ENCODE data around the gene C6orf15. TPM values are rescaled to one million over a fixed set of nuclear protein-coding genes. Genes with fewer than 3 reads are reported as not detected.

C6orf15 gene
- total and polyA plus RNA-seq, 2 of the 8 experiments (the other 6 are each of a cell fraction or from before 2014, with no cell fraction given): not detected

GRCh38 chr6:31081872-31082271 lies 30.5 kb downstream of the C6orf15 start:
- Histone ChIP-seq H2BK120ac (replicated peaks; ENCODE audit: low read depth, low read length) (no peak overlapping the region), H3K23ac (ENCODE audit: insufficient read length) (no peak overlapping the region), H3K27me3 (replicated peaks in 1 of 4; ENCODE audit: control insufficient read depth in 3 of 4, extremely low read depth in 1 of 4, insufficient read depth in 3 of 4, low read length in 3 of 4) (no peaks in the 10 kb centered on the region), H3K27ac (ENCODE audit: low read depth, low read length) (no peak overlapping the region), H3K9me3 (ENCODE audit: insufficient read depth in 2 of 2, low read depth in 1 of 2, low read length in 1 of 2) (no peaks in the 10 kb centered on the region), H2BK5ac (ENCODE audit: low read depth, low read length) (no peak overlapping the region), H3K18ac (ENCODE audit: extremely low read depth, low read length) (no peak overlapping the region), H3K4ac (replicated peaks; ENCODE audit: insufficient read length, low read depth, low read length) (no peak overlapping the region), H3K4me1 (replicated peaks in 1 of 4; ENCODE audit: control insufficient read depth in 3 of 4, insufficient read depth in 4 of 4, low read length in 3 of 4) (peaks cover 0 to 4% (median 3%) of the 10 kb centered on the region in 4 experiments; a peak in 6 of 7 replicates), H2AK5ac (ENCODE audit: low read depth, low read length) (no peak overlapping the region), H3K9ac (replicated peaks in 1 of 4; ENCODE audit: extremely low read depth in 1 of 4, low read depth in 3 of 4, low read length in 3 of 4) (no peak overlapping the region; a peak in 1 of 7 replicates), H3K79me2 (ENCODE audit: control insufficient read depth in 1 of 2, insufficient read depth in 2 of 2, low read length in 2 of 2) (no peaks in the 10 kb centered on the region), H3K14ac (ENCODE audit: insufficient read length) (no peak overlapping the region), H4K20me1 (replicated peaks in 1 of 2; ENCODE audit: control insufficient read depth in 1 of 2, insufficient read depth in 2 of 2, low read length in 2 of 2) (no peaks in the 10 kb centered on the region), H4K5ac (ENCODE audit: insufficient read length, low read depth, low read length) (no peak overlapping the region), H3K36me3 (ENCODE audit: control insufficient read depth in 2 of 4, insufficient read depth in 4 of 4, low read length in 3 of 4) (no peaks in the 10 kb centered on the region), H4K91ac (replicated peaks; ENCODE audit: insufficient read length, low read length) (no peak overlapping the region), H3K56ac (replicated peaks; ENCODE audit: insufficient read length, low read depth, low read length) (no peak overlapping the region), H3K4me2 (ENCODE audit: insufficient read depth in 1 of 2, low read depth in 2 of 2, low read length in 2 of 2) (no peak overlapping the region), H2BK20ac (ENCODE audit: low read length) (no peak overlapping the region), H4K8ac (ENCODE audit: extremely low read depth, insufficient read depth, low read length) (no peak overlapping the region), H2AFZ (ENCODE audit: low read length) (no peak overlapping the region), H3K23me2 (ENCODE audit: low read depth, low read length) (0 out of 2 replicates have a peak, but pooled peaks cover 2% of the 10 kb centered on the region), H3K4me3 (ENCODE audit: extremely low read depth in 1 of 4, insufficient read depth in 2 of 4, low read depth in 3 of 4, low read length in 4 of 4) (no peak overlapping the region), H2BK12ac (ENCODE audit: low read depth, low read length) (no peak overlapping the region), H3K79me1 (ENCODE audit: low read depth, low read length) (no peaks in the 10 kb centered on the region), H2BK15ac (ENCODE audit: low read length) (no peak overlapping the region)
- ChIA-PET POLR2A (ENCODE audit: partially characterized antibody) (no interaction called here), CTCF (ENCODE audit: partially characterized antibody) (interaction anchor here (0.6 to 13.3 kb wide), 10 partner anchors 10 to 259 kb away, joined by 3 to 285 read pairs (median 5); partner anchors contain the start of genes GTF2H4 and VARS2)
- DNase-seq (ENCODE audit: low read depth in 1 of 2, low spot score in 2 of 2): no peak
- 88% methylated on average over 6 of the region's 6 CpGs; no CpG with 5 or more reads in 1 of the 2 experiments for WGBS, 2 experiments (ENCODE audit: extremely low coverage in 1 of 2, insufficient coverage in 1 of 2, insufficient read length in 1 of 2, insufficient replicate concordance in 2 of 2, low coverage in 1 of 2, low lambda C conversion rate in 2 of 2, missing lambda C conversion rate in 1 of 2)
- no peak for FAIRE-seq
- TF ChIP-seq TBP (IDR thresholded peaks at IDR 0.05; ENCODE audit: low read depth, low read length) (no peak), SIRT6 (IDR thresholded peaks at IDR 0.05; ENCODE audit: low read length) (no peak), USF2 (IDR thresholded peaks at IDR 0.05; ENCODE audit: low read length) (no peak), POU5F1 (IDR thresholded peaks at IDR 0.05; ENCODE audit: low read depth, low read length) (no peak), POLR2A (IDR thresholded peaks at IDR 0.05; ENCODE audit: control extremely low read depth in 1 of 2, low read depth in 2 of 2, low read length in 2 of 2) (no peak)

Measured in H1 (cell line).